NCI-H2227 treated with DMSO at 0.1 percent for 48 hours (cell line): ENCODE measurements around the gene RAB37.

Experiments
- DNase-seq: peaks from one replicate; lab custom pipeline; 2025; lab: John Stamatoyannopoulos, UW

The RAB37 gene

GRCh38 chr17:74761419-74761818 lies 24.4 kb downstream of the RAB37 start:
- no peak for DNase-seq

- no peak for DNase-seq
Measured at GRCh38 chr17:74761931-74762330, 24.9 kb downstream of the RAB37 start.

- no peak for DNase-seq
Measured at GRCh38 chr17:74763565-74764387, 26.7 kb downstream of the RAB37 start.

- DNase-seq = no peak
Measured at GRCh38 chr17:74764751-74765286, 27.8 kb downstream of the RAB37 start.

GRCh38 chr17:74766413-74766812 lies 29.4 kb downstream of the RAB37 start:
- DNase-seq = no peak

GRCh38 chr17:74767111-74767516 lies 30.1 kb downstream of the RAB37 start:
- no peak for DNase-seq

- no peak for DNase-seq
Measured at GRCh38 chr17:74768069-74768762, 31.2 kb downstream of the RAB37 start.

- DNase-seq = no peak
Measured at GRCh38 chr17:74768763-74769114, 31.7 kb downstream of the RAB37 start.

GRCh38 chr17:74769266-74769855 lies 32.3 kb downstream of the RAB37 start:
- DNase-seq = no peak

- no peak for DNase-seq
Measured at GRCh38 chr17:74769856-74770497, 32.9 kb downstream of the RAB37 start.

- no peak for DNase-seq
Measured at GRCh38 chr17:74770498-74771318, 33.7 kb downstream of the RAB37 start.

GRCh38 chr17:74771319-74771914 lies 34.4 kb downstream of the RAB37 start:
- no peak for DNase-seq

GRCh38 chr17:74772053-74772452 lies 35.0 kb downstream of the RAB37 start:
- DNase-seq = no peak

- DNase-seq = no peak
Measured at GRCh38 chr17:74773414-74773813, 36.4 kb downstream of the RAB37 start.

- no peak for DNase-seq
Measured at GRCh38 chr17:74773871-74774286, 36.8 kb downstream of the RAB37 start.

GRCh38 chr17:74775409-74776043 lies 38.5 kb downstream of the RAB37 start:
- DNase-seq = no peak

GRCh38 chr17:74776044-74776962 lies 39.2 kb downstream of the RAB37 start, which contains the start of gene NAT9:
Gene NAT9, minus strand, starts transcription at chr17:74776345. Its CDS starts 647 bp downstream, at chr17:74775698.
- DNase-seq = peak; percentile 97

- no peak for DNase-seq
Measured at GRCh38 chr17:74776990-74777389, 39.9 kb downstream of the RAB37 start.

- DNase-seq = no peak
Measured at GRCh38 chr17:74777901-74778515, 41.0 kb downstream of the RAB37 start.
